Measurements from ENCODE around the gene PDCD11.

PDCD11 gene

DNA sequence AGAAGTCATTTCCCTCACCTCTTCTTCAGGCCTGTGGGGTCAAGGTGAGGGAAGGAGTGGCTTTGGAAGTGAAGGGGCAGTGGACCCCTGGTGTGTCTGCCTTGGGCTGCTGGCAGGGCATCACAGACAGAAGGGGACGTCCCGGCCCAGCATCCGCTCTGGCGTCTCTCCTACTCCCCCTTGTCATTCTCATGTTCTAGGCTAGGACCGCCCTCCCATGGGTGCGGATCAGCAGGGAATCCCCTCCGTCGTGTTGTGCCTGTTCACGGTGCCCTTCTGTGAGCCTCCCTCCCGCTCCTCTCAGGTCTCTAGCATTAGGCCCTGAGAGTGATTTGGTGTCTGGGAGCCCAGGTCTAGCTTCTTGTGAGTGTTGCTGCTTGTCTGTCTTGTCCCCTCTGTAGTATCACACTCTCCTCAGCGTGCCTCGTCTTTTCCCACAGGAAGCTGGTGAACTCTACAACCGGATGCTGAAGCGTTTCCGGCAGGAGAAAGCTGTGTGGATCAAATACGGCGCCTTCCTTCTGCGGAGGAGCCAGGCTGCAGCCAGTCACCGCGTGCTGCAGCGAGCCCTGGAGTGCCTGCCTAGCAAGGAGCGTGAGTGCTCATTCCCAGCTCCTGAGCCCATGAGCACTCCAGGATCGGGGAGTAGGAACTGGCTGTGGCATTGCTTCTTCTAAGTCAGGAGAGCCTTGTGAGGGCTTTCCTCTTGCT lies 47.2 kb downstream of the PDCD11 start:
- TF ChIP-seq, protein P1, sequence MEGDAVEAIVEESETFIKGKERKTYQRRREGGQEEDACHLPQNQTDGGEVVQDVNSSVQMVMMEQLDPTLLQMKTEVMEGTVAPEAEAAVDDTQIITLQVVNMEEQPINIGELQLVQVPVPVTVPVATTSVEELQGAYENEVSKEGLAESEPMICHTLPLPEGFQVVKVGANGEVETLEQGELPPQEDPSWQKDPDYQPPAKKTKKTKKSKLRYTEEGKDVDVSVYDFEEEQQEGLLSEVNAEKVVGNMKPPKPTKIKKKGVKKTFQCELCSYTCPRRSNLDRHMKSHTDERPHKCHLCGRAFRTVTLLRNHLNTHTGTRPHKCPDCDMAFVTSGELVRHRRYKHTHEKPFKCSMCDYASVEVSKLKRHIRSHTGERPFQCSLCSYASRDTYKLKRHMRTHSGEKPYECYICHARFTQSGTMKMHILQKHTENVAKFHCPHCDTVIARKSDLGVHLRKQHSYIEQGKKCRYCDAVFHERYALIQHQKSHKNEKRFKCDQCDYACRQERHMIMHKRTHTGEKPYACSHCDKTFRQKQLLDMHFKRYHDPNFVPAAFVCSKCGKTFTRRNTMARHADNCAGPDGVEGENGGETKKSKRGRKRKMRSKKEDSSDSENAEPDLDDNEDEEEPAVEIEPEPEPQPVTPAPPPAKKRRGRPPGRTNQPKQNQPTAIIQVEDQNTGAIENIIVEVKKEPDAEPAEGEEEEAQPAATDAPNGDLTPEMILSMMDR (IDR thresholded peaks at IDR 0.05; ENCODE audit: low read depth, low read length, poor library complexity, severe bottlenecking): no peak
- TF ChIP-seq EZH2phosphoT487 (IDR thresholded peaks at IDR 0.05; ENCODE audit: borderline replicate concordance, low read length): no peak
- no peaks in the 10 kb centered on the region for H4K20me1 ChIP-seq (ENCODE audit: control insufficient read depth, insufficient read depth, low read depth, low read length)

DNA sequence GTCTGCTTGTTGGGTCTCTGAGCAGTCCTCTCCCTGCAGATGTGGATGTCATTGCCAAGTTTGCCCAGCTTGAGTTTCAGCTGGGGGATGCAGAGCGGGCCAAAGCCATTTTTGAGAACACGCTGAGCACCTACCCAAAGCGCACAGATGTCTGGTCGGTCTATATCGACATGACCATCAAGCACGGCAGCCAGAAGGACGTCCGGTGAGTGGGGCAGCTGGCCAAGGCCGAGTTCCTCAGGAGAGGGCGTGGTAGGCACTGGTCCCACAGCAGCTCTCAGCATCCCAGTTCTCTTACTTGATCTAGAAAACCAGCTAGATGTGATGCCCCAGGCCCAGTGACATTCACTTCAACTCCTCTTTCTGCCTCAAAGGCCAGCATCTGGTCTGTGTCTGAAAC lies 48.1 kb downstream of the PDCD11 start:
- H3K9me2 ChIP-seq (replicated peaks; ENCODE audit: control insufficient read depth, low read length): no peaks in the 10 kb centered on the region
- H3K4me1 ChIP-seq (ENCODE audit: control insufficient read depth, low read length): no peaks in the 10 kb centered on the region
- H3K9me3 ChIP-seq (ENCODE audit: control insufficient read depth, insufficient read depth, low read length): no peaks in the 10 kb centered on the region
- no peaks in the 10 kb centered on the region for H3K27me3 ChIP-seq (ENCODE audit: control insufficient read depth, low read length)
- no peak overlapping the region for H3K4me2 ChIP-seq (ENCODE audit: low read length)
- H4K20me1 ChIP-seq (ENCODE audit: control insufficient read depth, insufficient read depth, low read depth, low read length): no peaks in the 10 kb centered on the region
- H3F3A ChIP-seq (ENCODE audit: control insufficient read depth, insufficient read depth): no peaks in the 10 kb centered on the region
- H3K79me2 ChIP-seq (ENCODE audit: control insufficient read depth, low read length): no peaks in the 10 kb centered on the region
- peaks cover 93% of the 10 kb centered on the region for H3K36me3 ChIP-seq (ENCODE audit: control insufficient read depth, low read length)
- H3K4me3 ChIP-seq (ENCODE audit: low read length): no peak overlapping the region
- H3K27ac ChIP-seq (ENCODE audit: low read depth, low read length): no peak overlapping the region
- TF ChIP-seq EZH2phosphoT487 (IDR thresholded peaks at IDR 0.05; ENCODE audit: borderline replicate concordance, low read length): no peak
- TF ChIP-seq, protein P1 (IDR thresholded peaks at IDR 0.05; ENCODE audit: low read depth, low read length, poor library complexity, severe bottlenecking): no peak

More for the DNA sequence above, 47.2 kb downstream of the PDCD11 start:
- Histone ChIP-seq H3K36me3 (ENCODE audit: control insufficient read depth, low read length) (peaks cover 92% of the 10 kb centered on the region), H3K27ac (ENCODE audit: low read depth, low read length) (no peak overlapping the region), H3K9me2 (replicated peaks; ENCODE audit: control insufficient read depth, low read length) (no peaks in the 10 kb centered on the region), H3K4me3 (ENCODE audit: low read length) (no peak overlapping the region), H3F3A (ENCODE audit: control insufficient read depth, insufficient read depth) (no peaks in the 10 kb centered on the region), H3K4me2 (ENCODE audit: low read length) (no peak overlapping the region), H3K79me2 (ENCODE audit: control insufficient read depth, low read length) (no peaks in the 10 kb centered on the region), H3K27me3 (ENCODE audit: control insufficient read depth, low read length) (no peaks in the 10 kb centered on the region), H3K4me1 (ENCODE audit: control insufficient read depth, low read length) (no peaks in the 10 kb centered on the region), H3K9me3 (ENCODE audit: control insufficient read depth, insufficient read depth, low read length) (no peaks in the 10 kb centered on the region)

DNA sequence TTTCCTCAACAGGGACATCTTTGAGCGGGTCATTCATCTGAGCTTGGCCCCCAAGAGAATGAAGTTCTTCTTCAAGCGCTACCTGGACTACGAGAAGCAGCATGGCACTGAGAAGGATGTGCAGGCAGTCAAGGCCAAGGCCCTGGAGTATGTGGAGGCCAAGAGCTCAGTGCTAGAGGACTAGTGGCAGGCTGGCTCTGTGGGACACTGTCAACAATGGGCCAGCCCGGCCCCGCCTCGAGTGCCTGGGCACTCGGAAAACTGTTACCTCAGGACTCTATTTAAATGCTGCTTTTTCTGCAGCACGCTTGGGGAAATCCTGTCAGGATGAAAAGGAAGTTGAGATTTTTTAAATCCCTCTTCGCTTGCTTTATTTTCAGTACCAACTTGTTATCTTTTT lies 48.9 kb downstream of the PDCD11 start:
- no peaks in the 10 kb centered on the region for H3F3A ChIP-seq (ENCODE audit: control insufficient read depth, insufficient read depth)

More for the DNA sequence above, 48.9 kb downstream of the PDCD11 start:
- no peaks in the 10 kb centered on the region for H3K9me3 ChIP-seq (ENCODE audit: control insufficient read depth, insufficient read depth, low read length)
- no peaks in the 10 kb centered on the region for H3K79me2 ChIP-seq (ENCODE audit: control insufficient read depth, low read length)
- no peak overlapping the region for H3K4me3 ChIP-seq (ENCODE audit: low read length)
- no peaks in the 10 kb centered on the region for H3K9me2 ChIP-seq (replicated peaks; ENCODE audit: control insufficient read depth, low read length)
- H3K4me1 ChIP-seq (ENCODE audit: control insufficient read depth, low read length): no peaks in the 10 kb centered on the region
- no peaks in the 10 kb centered on the region for H3K27me3 ChIP-seq (ENCODE audit: control insufficient read depth, low read length)
- TF ChIP-seq, protein P1 (IDR thresholded peaks at IDR 0.05; ENCODE audit: low read depth, low read length, poor library complexity, severe bottlenecking): no peak
- no peak for TF ChIP-seq EZH2phosphoT487 (IDR thresholded peaks at IDR 0.05; ENCODE audit: borderline replicate concordance, low read length)
- peaks cover 85% of the 10 kb centered on the region for H3K36me3 ChIP-seq (ENCODE audit: control insufficient read depth, low read length)
- H3K27ac ChIP-seq (ENCODE audit: low read depth, low read length): no peak overlapping the region
- H4K20me1 ChIP-seq (ENCODE audit: control insufficient read depth, insufficient read depth, low read depth, low read length): no peaks in the 10 kb centered on the region
- no peak overlapping the region for H3K4me2 ChIP-seq (ENCODE audit: low read length)

Data from DOHH2 (cell line).